CD14-positive monocyte (primary cell): Measurements from ENCODE around the gene SPCS2. TPM values are rescaled to one million over a fixed set of nuclear protein-coding genes. Genes with fewer than 3 reads are reported as not detected.

ENCODE experiments used
- DNase-seq, 3 donors: peaks; one replicate each; pipeline ENCODE4 v3.0.0-alpha.2; 2011 to 2022
- H2AFZ ChIP-seq: 2 replicates; pipeline ENCODE4 v1.6.0; 2012; ENCODE audit warnings: mild to moderate bottlenecking, low read depth, low read length, inconsistent platforms; ENCODE audit not compliant: insufficient read depth, poor library complexity, severe bottlenecking
- H3K27ac ChIP-seq, 2 donors: 1 replicate in 1 of 2; 2 replicates in 1 of 2; pipeline ENCODE4 v1.5.1; 2012 to 2013; ENCODE audit warnings: low read length in 2 of 2, control low read depth in 1 of 2, inconsistent platforms in 1 of 2, low read depth in 1 of 2, mild to moderate bottlenecking in 1 of 2
- H3K27me3 ChIP-seq, 2 donors: one replicate each; pipeline versions ENCODE4 v1.6.0 to v1.6.1; 2011 to 2013; ENCODE audit warnings: low read length in 2 of 2; ENCODE audit not compliant: control insufficient read depth in 2 of 2, insufficient read depth in 2 of 2
- H3K36me3 ChIP-seq, 2 donors: replicated peaks in 1 of 2; 1 replicate in 1 of 2; 2 replicates in 1 of 2; pipeline versions ENCODE4 v1.5.1 to v1.6.1; 2012 to 2013; ENCODE audit warnings: low read length in 2 of 2, control low read depth in 1 of 2, inconsistent platforms in 1 of 2, mild to moderate bottlenecking in 1 of 2; ENCODE audit not compliant: insufficient read depth in 2 of 2, control insufficient read depth in 1 of 2
- H3K4me1 ChIP-seq, 2 donors: 1 replicate in 1 of 2; 2 replicates in 1 of 2; pipeline versions ENCODE4 v1.5.1 to v1.6.1; 2012 to 2013; ENCODE audit warnings: low read length in 2 of 2, control low read depth in 1 of 2, inconsistent platforms in 1 of 2, mild to moderate bottlenecking in 1 of 2, moderate library complexity in 1 of 2; ENCODE audit not compliant: insufficient read depth in 2 of 2, control insufficient read depth in 1 of 2
- H3K4me2 ChIP-seq: replicated peaks from 2 replicates; pipeline ENCODE3; 2012; ENCODE audit warnings: low read length, moderate library complexity, mild to moderate bottlenecking; ENCODE audit not compliant: poor library complexity, severe bottlenecking; ENCODE audit errors: extremely low read depth
- H3K4me3 ChIP-seq, 3 experiments: fragments of 200-600 bp in 1 of 3; sonication (generic) in 1 of 3; replicated peaks in 1 of 3; 1 replicate in 2 of 3; 2 replicates in 1 of 3; pipeline ENCODE4 v1.5.1; 2011 to 2013; ENCODE audit warnings: low read length in 3 of 3, mild to moderate bottlenecking in 3 of 3, control low read depth in 2 of 3, low read depth in 2 of 3, inconsistent platforms in 1 of 3, moderate library complexity in 1 of 3
- H3K79me2 ChIP-seq: 2 replicates; pipeline ENCODE4 v1.6.0; 2012; ENCODE audit warnings: mild to moderate bottlenecking, control low read depth, inconsistent platforms, low read length, moderate library complexity; ENCODE audit not compliant: insufficient read depth
- H3K9ac ChIP-seq: 2 replicates; pipeline ENCODE4 v1.6.0; 2017; ENCODE audit warnings: low read length, mild to moderate bottlenecking; ENCODE audit not compliant: insufficient read depth, poor library complexity, severe bottlenecking
- H3K9me3 ChIP-seq, 2 donors: replicated peaks in 1 of 2; 1 replicate in 1 of 2; 2 replicates in 1 of 2; pipeline versions ENCODE4 v1.5.1 to v1.6.1; 2012 to 2013; ENCODE audit warnings: low read length in 2 of 2, control low read depth in 1 of 2; ENCODE audit not compliant: control insufficient read depth in 1 of 2, insufficient read depth in 1 of 2
- H4K20me1 ChIP-seq: 2 replicates; pipeline ENCODE4 v1.6.0; 2012; ENCODE audit warnings: mild to moderate bottlenecking, low read length, control low read depth, moderate library complexity; ENCODE audit not compliant: insufficient read depth
- H3K27ac Mint-ChIP-seq, 7 donors: one replicate each; pipeline ENCODE4 v1.8.0; 2020; ENCODE audit warnings: mild to moderate bottlenecking in 7 of 7, mixed read lengths in 7 of 7, moderate library complexity in 6 of 7, inconsistent platforms in 2 of 7
- H3K27me3 Mint-ChIP-seq, 3 donors: one replicate each; pipeline ENCODE4 v1.8.0; 2021 to 2022; ENCODE audit warnings: low read depth in 3 of 3, mild to moderate bottlenecking in 3 of 3, mixed read lengths in 3 of 3, moderate library complexity in 3 of 3, inconsistent platforms in 1 of 3
- H3K36me3 Mint-ChIP-seq, 2 donors: one replicate each; pipeline ENCODE4 v1.8.0; 2020; ENCODE audit warnings: mixed read lengths in 2 of 2, inconsistent platforms in 1 of 2, mild to moderate bottlenecking in 1 of 2
- H3K4me1 Mint-ChIP-seq: one replicate; pipeline ENCODE4 v1.8.0; 2020; ENCODE audit warnings: mild to moderate bottlenecking, mixed read lengths
- H3K4me3 Mint-ChIP-seq, 2 donors: one replicate each; pipeline ENCODE4 v1.8.0; 2020; ENCODE audit warnings: mild to moderate bottlenecking in 2 of 2, mixed read lengths in 2 of 2, moderate library complexity in 1 of 2
- H3K9me3 Mint-ChIP-seq, 7 donors: one replicate each; pipeline ENCODE4 v1.8.0; 2020 to 2022; ENCODE audit warnings: mixed read lengths in 7 of 7, mild to moderate bottlenecking in 6 of 7, moderate library complexity in 6 of 7, inconsistent platforms in 2 of 7
- WGBS: methylation state at CpG from one replicate; pipeline ENCODE4 v1.1.5; 2013; ENCODE audit warnings: missing lambda C conversion rate; ENCODE audit not compliant: insufficient coverage; 5-methylcytosine and 5-hydroxymethylcytosine counted together
- intact Hi-C, 2 donors: fragments of 100-400 bp; cut with micrococcal nuclease; formaldehyde crosslinking; loops; one replicate each; pipeline versions ENCODE4 v1.15.0 to v1.15.1; 2023
- polyA plus RNA-seq, 3 donors: library from polyadenylated mRNA; depleted of rRNA in 1 of 3; unstranded in 2 of 3; stranded (reverse) in 1 of 3; fragments of 300-500 nt in 2 of 3; fragments of >200 nt in 1 of 3; fragmentation: Illumina TruSeq in 2 of 3; gene quantifications; 1 replicate in 2 of 3; 2 replicates in 1 of 3; pipeline ENCODE4 v1.2.3, GENCODE V29; 2012 to 2021
- TF ChIP-seq, protein P1 (sequence below): fragments of 200-600 bp; IDR thresholded peaks from one replicate; pipeline ENCODE4 v1.8.0; 2022; ENCODE audit warnings: antibody characterized with exemption, mild to moderate bottlenecking

The SPCS2 gene
- polyA plus RNA-seq, 3 donors: 12.4 to 185 (median 150) TPM

DNA sequence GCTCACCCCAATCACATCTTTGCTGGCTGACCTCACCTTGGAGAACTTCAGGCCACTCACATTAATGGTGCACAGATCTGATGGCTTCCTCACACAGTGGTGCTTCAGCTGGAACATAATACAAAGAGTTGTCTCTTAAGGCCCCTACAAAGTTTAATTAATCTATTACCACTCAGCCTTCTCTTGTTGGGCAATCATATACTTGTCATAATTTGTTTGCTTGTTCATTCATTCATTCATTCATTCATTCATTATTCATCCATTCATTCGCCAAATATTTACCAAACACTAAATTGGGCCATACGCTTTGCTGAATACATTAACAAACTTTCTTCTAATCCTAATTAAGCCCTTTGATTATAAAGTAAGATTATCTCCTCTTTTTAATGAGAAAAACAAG is 15.3 kb upstream of the SPCS2 start:
- TF ChIP-seq, protein P1, sequence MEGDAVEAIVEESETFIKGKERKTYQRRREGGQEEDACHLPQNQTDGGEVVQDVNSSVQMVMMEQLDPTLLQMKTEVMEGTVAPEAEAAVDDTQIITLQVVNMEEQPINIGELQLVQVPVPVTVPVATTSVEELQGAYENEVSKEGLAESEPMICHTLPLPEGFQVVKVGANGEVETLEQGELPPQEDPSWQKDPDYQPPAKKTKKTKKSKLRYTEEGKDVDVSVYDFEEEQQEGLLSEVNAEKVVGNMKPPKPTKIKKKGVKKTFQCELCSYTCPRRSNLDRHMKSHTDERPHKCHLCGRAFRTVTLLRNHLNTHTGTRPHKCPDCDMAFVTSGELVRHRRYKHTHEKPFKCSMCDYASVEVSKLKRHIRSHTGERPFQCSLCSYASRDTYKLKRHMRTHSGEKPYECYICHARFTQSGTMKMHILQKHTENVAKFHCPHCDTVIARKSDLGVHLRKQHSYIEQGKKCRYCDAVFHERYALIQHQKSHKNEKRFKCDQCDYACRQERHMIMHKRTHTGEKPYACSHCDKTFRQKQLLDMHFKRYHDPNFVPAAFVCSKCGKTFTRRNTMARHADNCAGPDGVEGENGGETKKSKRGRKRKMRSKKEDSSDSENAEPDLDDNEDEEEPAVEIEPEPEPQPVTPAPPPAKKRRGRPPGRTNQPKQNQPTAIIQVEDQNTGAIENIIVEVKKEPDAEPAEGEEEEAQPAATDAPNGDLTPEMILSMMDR: no peak
- no peak overlapping the region for H3K27ac ChIP-seq
- H4K20me1 ChIP-seq: no peaks in the 10 kb centered on the region
- DNase-seq: no peak
- H3K4me3 Mint-ChIP-seq: no peak overlapping the region
- H3K9me3 Mint-ChIP-seq: no peaks in the 10 kb centered on the region
- H3K9me3 ChIP-seq: no peaks in the 10 kb centered on the region
- no peaks in the 10 kb centered on the region for H3K27me3 ChIP-seq
- intact Hi-C loops: loop anchor here (5.0 to 10.0 kb wide), 3 partner anchors 61 to 321 kb away; no protein-coding TSS in a partner anchor
- no peak overlapping the region for H3K9ac ChIP-seq
- H3K36me3 Mint-ChIP-seq: peaks cover 37 to 40% of the 10 kb centered on the region in 2 donors
- H3K27ac Mint-ChIP-seq: no peak overlapping the region
- H3K4me3 ChIP-seq: no peak overlapping the region
- no peak overlapping the region for H3K4me2 ChIP-seq
- H3K27me3 Mint-ChIP-seq: peaks cover 0 to 3% (median 0%) of the 10 kb centered on the region in 3 donors
- no CpG with 5 or more reads among the region's 2 CpGs for WGBS
- no peak overlapping the region for H2AFZ ChIP-seq
- H3K4me1 Mint-ChIP-seq: no peaks in the 10 kb centered on the region
- no peaks in the 10 kb centered on the region for H3K4me1 ChIP-seq
- H3K79me2 ChIP-seq: no peaks in the 10 kb centered on the region
- no peaks in the 10 kb centered on the region for H3K36me3 ChIP-seq

DNA sequence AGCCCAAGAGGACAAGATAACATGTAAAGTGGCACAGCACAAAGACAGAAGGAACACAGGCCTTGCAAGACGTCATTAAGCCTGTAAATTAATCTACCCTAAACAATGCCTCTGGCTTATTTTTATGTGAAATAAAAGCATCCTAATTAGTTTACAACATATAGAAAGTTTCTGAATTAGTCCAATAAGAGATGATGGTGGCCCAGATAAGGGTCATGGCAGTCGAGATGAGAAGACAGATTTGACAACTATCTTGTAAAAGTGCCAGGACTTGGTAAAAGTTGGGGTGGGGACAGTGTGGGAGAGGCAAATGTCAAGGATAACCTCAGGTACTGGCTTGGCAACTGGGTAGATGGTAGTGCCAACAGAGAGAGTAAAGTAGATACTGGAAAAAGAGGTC is 13.8 kb upstream of the SPCS2 start:
- TF ChIP-seq, protein P1: no peak
- no peaks in the 10 kb centered on the region for H3K4me1 Mint-ChIP-seq
- Histone ChIP-seq H3K9me3 (no peaks in the 10 kb centered on the region), H3K4me3 (no peak overlapping the region), H3K79me2 (no peaks in the 10 kb centered on the region), H3K27me3 (no peaks in the 10 kb centered on the region), H3K4me2 (no peak overlapping the region), H3K4me1 (no peaks in the 10 kb centered on the region), H3K27ac (no peak overlapping the region), H3K9ac (no peak overlapping the region), H2AFZ (no peak overlapping the region), H4K20me1 (no peaks in the 10 kb centered on the region), H3K36me3 (no peaks in the 10 kb centered on the region)
- H3K9me3 Mint-ChIP-seq: no peaks in the 10 kb centered on the region
- DNase-seq: no peak
- WGBS: 100% methylated on average over 1 of the region's 2 CpGs
- no peak overlapping the region for H3K4me3 Mint-ChIP-seq
- peaks cover 0 to 3% (median 0%) of the 10 kb centered on the region in 3 donors for H3K27me3 Mint-ChIP-seq
- H3K27ac Mint-ChIP-seq: no peak overlapping the region
- intact Hi-C loops: loop anchor here in 1 of 2 donors (10.0 kb wide), 2 partner anchors 60 to 320 kb away; no protein-coding TSS in a partner anchor
- H3K36me3 Mint-ChIP-seq: peaks cover 47 to 50% of the 10 kb centered on the region in 2 donors
